Esophagus muscularis mucosa (tissue), 4 donors: Measurements from ENCODE around the gene CSRP3.

Experiments
- CTCF ChIP-seq, 3 experiments: fragments of 200-600 bp in 2 of 3; fragments of 450-650 bp in 1 of 3; sonication (generic) in 2 of 3; IDR thresholded peaks; one replicate each; pipeline ENCODE4 v1.5.1; 2017 to 2019; ENCODE audit warnings: antibody characterized with exemption in 3 of 3, mild to moderate bottlenecking in 2 of 3, moderate library complexity in 1 of 3
- EP300 ChIP-seq: sonication (generic); formaldehyde crosslinking; IDR thresholded peaks from one replicate; pipeline ENCODE4 v1.6.1; 2017; ENCODE audit warnings: antibody characterized with exemption
- POLR2A ChIP-seq: fragments of 450-650 bp; IDR thresholded peaks from one replicate; pipeline ENCODE4 v1.6.1; 2017; ENCODE audit warnings: antibody characterized with exemption, moderate library complexity, mild to moderate bottlenecking, low read depth

- TF ChIP-seq POLR2A: no peak
- TF ChIP-seq CTCF (IDR thresholded peaks at IDR 0.05): no peak
- no peak for TF ChIP-seq EP300
These were observed 36.9 kb downstream of the CSRP3 start for GRCh38 chr11:19164881-19165280.
